ENCODE measurements around the gene TATDN3. TPM values are rescaled to one million over a fixed set of nuclear protein-coding genes. Genes with fewer than 3 reads are reported as not detected.

The TATDN3 gene
- total and polyA plus RNA-seq, 2 of the 8 experiments (the other 6 are each of a cell fraction or from before 2014, with no cell fraction given) = 6.9 to 19.4 TPM

DNA sequence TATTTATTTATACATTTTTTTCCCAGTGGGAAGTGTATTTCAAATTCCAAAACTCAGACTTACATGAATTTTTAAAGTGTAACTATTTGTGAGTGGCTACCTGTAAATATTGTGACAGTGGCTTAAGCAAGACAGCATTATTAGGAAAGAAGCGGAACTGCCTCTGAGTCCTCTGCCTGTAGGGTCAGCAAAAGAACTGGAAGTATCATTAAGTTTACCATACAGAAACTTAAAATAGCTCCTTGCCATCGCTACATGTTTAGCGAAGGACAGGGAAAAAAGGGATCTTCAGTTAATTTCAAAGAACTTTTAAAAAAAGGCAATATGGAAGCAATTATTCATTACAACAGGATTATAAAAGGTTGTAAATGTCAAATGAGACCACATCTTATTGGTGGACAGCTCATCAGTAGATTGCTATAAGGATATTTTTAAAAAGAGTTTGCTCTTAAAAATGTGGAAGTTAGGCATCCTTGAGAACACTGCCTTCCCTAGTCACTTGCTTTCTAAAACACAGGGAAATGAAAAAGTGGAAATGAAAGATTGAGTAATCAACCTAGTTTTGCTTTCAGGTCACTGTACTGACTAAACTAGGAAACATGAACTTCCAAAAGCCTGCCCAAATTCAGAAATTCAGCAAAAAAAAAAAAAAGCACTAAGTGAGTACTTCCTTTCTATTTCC, 39.3 kb upstream of the TATDN3 start:
- no peak overlapping the region for H3K56ac ChIP-seq (replicated peaks; ENCODE audit: insufficient read length, low read depth, low read length)
- H2BK20ac ChIP-seq (ENCODE audit: low read length) = no peak overlapping the region
- no peak overlapping the region for H2AFZ ChIP-seq (ENCODE audit: low read length)
- 0 out of 2 replicates have a peak, but pooled peaks cover 3% of the 10 kb centered on the region for H3K23me2 ChIP-seq (ENCODE audit: low read depth, low read length)
- no peaks in the 10 kb centered on the region for H3K27me3 ChIP-seq (replicated peaks in 1 of 4; ENCODE audit: control insufficient read depth in 3 of 4, extremely low read depth in 1 of 4, insufficient read depth in 3 of 4, low read length in 3 of 4)
- peaks cover 0 to 5% of the 10 kb centered on the region in 2 experiments for H4K20me1 ChIP-seq (replicated peaks in 1 of 2; ENCODE audit: control insufficient read depth in 1 of 2, insufficient read depth in 2 of 2, low read length in 2 of 2)
- no peak overlapping the region for H4K5ac ChIP-seq (ENCODE audit: insufficient read length, low read depth, low read length)
- ChIA-PET POLR2A (ENCODE audit: partially characterized antibody) (interaction anchor here (0.6 to 1.2 kb wide), 4 partner anchors 16 to 144 kb away, joined by 3 to 5 read pairs (median 3); partner anchors contain the start of gene ATF3), CTCF (ENCODE audit: partially characterized antibody) (interaction anchor here (0.6 to 4.8 kb wide), 6 partner anchors 9 to 1454 kb away, joined by 3 to 36 read pairs (median 3); no protein-coding TSS in a partner anchor)
- H3K9me3 ChIP-seq (ENCODE audit: insufficient read depth in 2 of 2, low read depth in 1 of 2, low read length in 1 of 2) = no peaks in the 10 kb centered on the region
- peaks cover 2% of the 10 kb centered on the region for H3K79me1 ChIP-seq (ENCODE audit: low read depth, low read length)
- H3K18ac ChIP-seq (ENCODE audit: extremely low read depth, low read length) = no peak overlapping the region
- no peak overlapping the region for H4K8ac ChIP-seq (ENCODE audit: extremely low read depth, insufficient read depth, low read length)
- H3K4me3 ChIP-seq (ENCODE audit: extremely low read depth in 1 of 4, insufficient read depth in 2 of 4, low read depth in 3 of 4, low read length in 4 of 4) = no peak overlapping the region
- H3K4ac ChIP-seq (replicated peaks; ENCODE audit: insufficient read length, low read depth, low read length) = no peak overlapping the region
- 77% methylated on average over 3 of the region's 3 CpGs; no CpG with 5 or more reads in 1 of the 2 experiments for WGBS, 2 experiments (ENCODE audit: extremely low coverage in 1 of 2, insufficient coverage in 1 of 2, insufficient read length in 1 of 2, insufficient replicate concordance in 2 of 2, low coverage in 1 of 2, low lambda C conversion rate in 2 of 2, missing lambda C conversion rate in 1 of 2)
- H3K36me3 ChIP-seq (ENCODE audit: control insufficient read depth in 2 of 4, insufficient read depth in 4 of 4, low read length in 3 of 4) = peaks cover 0 to 3% (median 0%) of the 10 kb centered on the region in 4 experiments; a peak in 2 of 8 replicates
- DNase-seq (ENCODE audit: low read depth in 1 of 2, low spot score in 2 of 2) (no peak), FAIRE-seq (no peak)
- H3K79me2 ChIP-seq (ENCODE audit: control insufficient read depth in 1 of 2, insufficient read depth in 2 of 2, low read length in 2 of 2) = peaks cover 0 to 11% of the 10 kb centered on the region in 2 experiments; a peak in 2 of 4 replicates
- H3K4me2 ChIP-seq (ENCODE audit: insufficient read depth in 1 of 2, low read depth in 2 of 2, low read length in 2 of 2) = no peak overlapping the region
- H3K4me1 ChIP-seq (replicated peaks in 1 of 4; ENCODE audit: control insufficient read depth in 3 of 4, insufficient read depth in 4 of 4, low read length in 3 of 4) = peaks cover 0 to 10% (median 8%) of the 10 kb centered on the region in 4 experiments; a peak in 5 of 7 replicates
- H2BK120ac ChIP-seq (replicated peaks; ENCODE audit: low read depth, low read length) = no peak overlapping the region
- H2AK5ac ChIP-seq (ENCODE audit: low read depth, low read length) = no peak overlapping the region
- H3K9ac ChIP-seq (replicated peaks in 1 of 4; ENCODE audit: extremely low read depth in 1 of 4, low read depth in 3 of 4, low read length in 3 of 4) = no peak overlapping the region
- H2BK12ac ChIP-seq (ENCODE audit: low read depth, low read length) = no peak overlapping the region
- H3K27ac ChIP-seq (ENCODE audit: low read depth, low read length) = no peak overlapping the region
- no peak overlapping the region for H3K14ac ChIP-seq (ENCODE audit: insufficient read length)
- no peak overlapping the region for H2BK5ac ChIP-seq (ENCODE audit: low read depth, low read length)
- no peak overlapping the region for H4K91ac ChIP-seq (replicated peaks; ENCODE audit: insufficient read length, low read length)
- no peak overlapping the region for H2BK15ac ChIP-seq (ENCODE audit: low read length)
- H3K23ac ChIP-seq (ENCODE audit: insufficient read length) = no peak overlapping the region
- TF ChIP-seq ATF2 (IDR thresholded peaks at IDR 0.05; ENCODE audit: low read length) (no peak), KDM4A (IDR thresholded peaks at IDR 0.05; ENCODE audit: low read depth, low read length, severe bottlenecking) (no peak), POU5F1 (IDR thresholded peaks at IDR 0.05; ENCODE audit: low read depth, low read length) (no peak), SIRT6 (IDR thresholded peaks at IDR 0.05; ENCODE audit: low read length) (no peak), POLR2A (IDR thresholded peaks at IDR 0.05; ENCODE audit: control extremely low read depth in 1 of 2, low read depth in 2 of 2, low read length in 2 of 2) (no peak)
- TF ChIP-seq, protein P1, sequence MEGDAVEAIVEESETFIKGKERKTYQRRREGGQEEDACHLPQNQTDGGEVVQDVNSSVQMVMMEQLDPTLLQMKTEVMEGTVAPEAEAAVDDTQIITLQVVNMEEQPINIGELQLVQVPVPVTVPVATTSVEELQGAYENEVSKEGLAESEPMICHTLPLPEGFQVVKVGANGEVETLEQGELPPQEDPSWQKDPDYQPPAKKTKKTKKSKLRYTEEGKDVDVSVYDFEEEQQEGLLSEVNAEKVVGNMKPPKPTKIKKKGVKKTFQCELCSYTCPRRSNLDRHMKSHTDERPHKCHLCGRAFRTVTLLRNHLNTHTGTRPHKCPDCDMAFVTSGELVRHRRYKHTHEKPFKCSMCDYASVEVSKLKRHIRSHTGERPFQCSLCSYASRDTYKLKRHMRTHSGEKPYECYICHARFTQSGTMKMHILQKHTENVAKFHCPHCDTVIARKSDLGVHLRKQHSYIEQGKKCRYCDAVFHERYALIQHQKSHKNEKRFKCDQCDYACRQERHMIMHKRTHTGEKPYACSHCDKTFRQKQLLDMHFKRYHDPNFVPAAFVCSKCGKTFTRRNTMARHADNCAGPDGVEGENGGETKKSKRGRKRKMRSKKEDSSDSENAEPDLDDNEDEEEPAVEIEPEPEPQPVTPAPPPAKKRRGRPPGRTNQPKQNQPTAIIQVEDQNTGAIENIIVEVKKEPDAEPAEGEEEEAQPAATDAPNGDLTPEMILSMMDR (IDR thresholded peaks at IDR 0.05; ENCODE audit: control extremely low read depth in 1 of 3, insufficient read depth in 1 of 3, low read depth in 1 of 3, low read length in 3 of 3) = no peak
- TF ChIP-seq, protein P2, sequence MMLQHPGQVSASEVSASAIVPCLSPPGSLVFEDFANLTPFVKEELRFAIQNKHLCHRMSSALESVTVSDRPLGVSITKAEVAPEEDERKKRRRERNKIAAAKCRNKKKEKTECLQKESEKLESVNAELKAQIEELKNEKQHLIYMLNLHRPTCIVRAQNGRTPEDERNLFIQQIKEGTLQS (IDR thresholded peaks at IDR 0.05; ENCODE audit: insufficient read depth, low read depth, low read length) = no peak
